Kidney (tissue), 14 donors: ENCODE data around the gene FAM13C. TPM values are rescaled to one million over a fixed set of nuclear protein-coding genes. Genes with fewer than 3 reads are reported as not detected.

Experiments used
- DNase-seq, 5 donors: peaks; one replicate each; pipeline ENCODE4 v3.0.0-alpha.2; 2013 to 2020
- FAIRE-seq: peaks from 2 replicates; lab custom pipeline; 2012; peaks lifted over from hg19 to GRCh38; lab: Jason Lieb, UNC
- H3K27ac ChIP-seq, 2 donors: one replicate each; pipeline ENCODE4 v1.7.0; 2013; ENCODE audit warnings: low read depth in 2 of 2, low read length in 2 of 2, inconsistent platforms in 1 of 2
- H3K27me3 ChIP-seq: one replicate; pipeline ENCODE4 v1.7.1; 2013; ENCODE audit warnings: low read length, inconsistent platforms; ENCODE audit not compliant: control insufficient read depth, insufficient read depth
- H3K36me3 ChIP-seq, 3 donors: one replicate each; pipeline versions ENCODE4 v1.7.0 to v1.7.1; 2013; ENCODE audit warnings: low read length in 3 of 3, control low read depth in 1 of 3, inconsistent platforms in 1 of 3; ENCODE audit not compliant: insufficient read depth in 3 of 3, control insufficient read depth in 2 of 3
- H3K4me1 ChIP-seq, 3 donors: one replicate each; pipeline versions ENCODE4 v1.7.0 to v1.7.1; 2013; ENCODE audit warnings: low read length in 3 of 3, inconsistent platforms in 1 of 3, low read depth in 1 of 3; ENCODE audit not compliant: control insufficient read depth in 2 of 3, insufficient read depth in 2 of 3
- H3K4me3 ChIP-seq, 3 donors: one replicate each; pipeline versions ENCODE4 v1.7.0 to v1.8.1; 2013; ENCODE audit warnings: low read length in 3 of 3, control low read depth in 1 of 3, inconsistent platforms in 1 of 3
- H3K9ac ChIP-seq, 3 donors: one replicate each; pipeline versions ENCODE4 v1.7.0 to v1.7.1; 2013; ENCODE audit warnings: low read length in 3 of 3, control low read depth in 1 of 3, inconsistent platforms in 1 of 3
- H3K9me3 ChIP-seq, 3 donors: one replicate each; pipeline versions ENCODE4 v1.7.0 to v1.7.1; 2013; ENCODE audit warnings: low read length in 3 of 3, control low read depth in 1 of 3, inconsistent platforms in 1 of 3; ENCODE audit not compliant: control insufficient read depth in 2 of 3, insufficient read depth in 1 of 3
- intact Hi-C: fragments of 100-400 bp; cut with DNase I; formaldehyde crosslinking; loops from one replicate; pipeline ENCODE4 v1.11.1; 2022
- polyA plus RNA-seq: library from polyadenylated mRNA; stranded (reverse); fragments of 350-450 nt; fragmentation: Illumina TruSeq; extraction: RNeasy Lipid Tissue Mini Kit (QIAGEN cat#74804); gene quantifications from one replicate; pipeline ENCODE4 v1.2.3, GENCODE V29; 2014; ENCODE audit warnings: low read depth, low replicate concordance; ENCODE audit not compliant: insufficient read depth
- total RNA-seq: library from RNA; stranded (reverse); fragmentation: NEBNext Ultra II Directional; extraction: Animal tissue kit (Norgen Biotek cat#: 25700); gene quantifications from one replicate; pipeline ENCODE4 v1.2.1, GENCODE V29; 2021
- TF ChIP-seq, protein P1 (sequence below): IDR thresholded peaks from 3 replicates; pipeline ENCODE4 v1.5.1; 2012; ENCODE audit warnings: mild to moderate bottlenecking, moderate library complexity, borderline replicate concordance; ENCODE audit not compliant: insufficient read depth; ENCODE audit errors: extremely low read depth
- donor health status: control.
- donor health status: control.
- donor health status: control.
- donor health status: control.
- donor health status: control.
- donor health status: DM: yes; HTN: yes; CAD: no.
- donor health status: Normal renal cell carcinoma (clear cell type).

The FAM13C gene
- total and polyA plus RNA-seq, 2 donors from 2014 or later, result 1.5 to 8.8 TPM

DNA sequence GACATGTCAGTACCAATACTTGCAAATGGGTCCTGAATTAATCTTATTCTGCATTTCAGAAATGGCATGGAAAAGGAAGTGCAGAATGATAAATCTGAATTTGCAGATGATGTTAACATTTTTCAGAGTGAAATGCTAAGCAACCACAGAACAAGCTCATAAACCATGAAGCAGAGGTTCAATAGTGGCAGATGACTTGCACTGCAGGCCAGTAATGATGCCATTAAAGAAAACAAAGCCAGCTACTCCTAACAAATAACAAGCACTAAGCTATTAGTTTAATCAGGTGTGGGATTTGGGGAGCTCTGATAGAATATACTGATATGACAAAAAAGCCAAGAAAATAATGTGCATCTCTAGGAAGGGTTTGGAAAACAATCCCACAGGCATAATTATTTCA is 85.4 kb downstream of the FAM13C start:
- intact Hi-C loops, result no loop called here
- FAIRE-seq (no peak), DNase-seq (no peak)
- no peaks in the 10 kb centered on the region for H3K27me3 ChIP-seq
- no peak overlapping the region for H3K27ac ChIP-seq
- no peaks in the 10 kb centered on the region for H3K9me3 ChIP-seq
- TF ChIP-seq, protein P1, sequence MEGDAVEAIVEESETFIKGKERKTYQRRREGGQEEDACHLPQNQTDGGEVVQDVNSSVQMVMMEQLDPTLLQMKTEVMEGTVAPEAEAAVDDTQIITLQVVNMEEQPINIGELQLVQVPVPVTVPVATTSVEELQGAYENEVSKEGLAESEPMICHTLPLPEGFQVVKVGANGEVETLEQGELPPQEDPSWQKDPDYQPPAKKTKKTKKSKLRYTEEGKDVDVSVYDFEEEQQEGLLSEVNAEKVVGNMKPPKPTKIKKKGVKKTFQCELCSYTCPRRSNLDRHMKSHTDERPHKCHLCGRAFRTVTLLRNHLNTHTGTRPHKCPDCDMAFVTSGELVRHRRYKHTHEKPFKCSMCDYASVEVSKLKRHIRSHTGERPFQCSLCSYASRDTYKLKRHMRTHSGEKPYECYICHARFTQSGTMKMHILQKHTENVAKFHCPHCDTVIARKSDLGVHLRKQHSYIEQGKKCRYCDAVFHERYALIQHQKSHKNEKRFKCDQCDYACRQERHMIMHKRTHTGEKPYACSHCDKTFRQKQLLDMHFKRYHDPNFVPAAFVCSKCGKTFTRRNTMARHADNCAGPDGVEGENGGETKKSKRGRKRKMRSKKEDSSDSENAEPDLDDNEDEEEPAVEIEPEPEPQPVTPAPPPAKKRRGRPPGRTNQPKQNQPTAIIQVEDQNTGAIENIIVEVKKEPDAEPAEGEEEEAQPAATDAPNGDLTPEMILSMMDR, result no peak
- H3K9ac ChIP-seq, result no peak overlapping the region
- H3K4me3 ChIP-seq, result no peak overlapping the region
- no peaks in the 10 kb centered on the region for H3K36me3 ChIP-seq
- no peaks in the 10 kb centered on the region for H3K4me1 ChIP-seq

DNA sequence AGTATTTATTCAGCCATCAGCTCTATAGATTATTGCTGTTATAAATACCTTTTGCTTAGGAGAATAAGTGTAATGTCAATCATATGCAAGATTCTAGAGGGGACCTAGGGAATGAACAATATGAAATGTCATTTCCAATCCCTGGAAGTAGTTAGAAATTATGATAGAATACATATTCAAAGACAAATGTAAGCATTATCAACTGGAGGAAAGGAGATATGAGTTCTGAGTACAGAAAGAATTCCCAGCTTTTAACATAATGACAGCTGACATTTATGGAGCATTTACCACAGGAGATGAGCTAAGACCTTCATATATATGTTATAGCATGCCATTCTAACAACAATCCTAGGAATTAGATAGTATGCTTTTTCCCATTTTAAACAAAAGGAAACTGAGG is 86.2 kb downstream of the FAM13C start:
- Histone ChIP-seq H3K9me3 (no peaks in the 10 kb centered on the region), H3K4me3 (no peak overlapping the region), H3K36me3 (no peaks in the 10 kb centered on the region), H3K27me3 (no peaks in the 10 kb centered on the region), H3K27ac (no peak overlapping the region), H3K4me1 (no peaks in the 10 kb centered on the region), H3K9ac (no peak overlapping the region)
- intact Hi-C loops, result no loop called here
- TF ChIP-seq, protein P1, result no peak
- DNase-seq (no peak), FAIRE-seq (no peak)

DNA sequence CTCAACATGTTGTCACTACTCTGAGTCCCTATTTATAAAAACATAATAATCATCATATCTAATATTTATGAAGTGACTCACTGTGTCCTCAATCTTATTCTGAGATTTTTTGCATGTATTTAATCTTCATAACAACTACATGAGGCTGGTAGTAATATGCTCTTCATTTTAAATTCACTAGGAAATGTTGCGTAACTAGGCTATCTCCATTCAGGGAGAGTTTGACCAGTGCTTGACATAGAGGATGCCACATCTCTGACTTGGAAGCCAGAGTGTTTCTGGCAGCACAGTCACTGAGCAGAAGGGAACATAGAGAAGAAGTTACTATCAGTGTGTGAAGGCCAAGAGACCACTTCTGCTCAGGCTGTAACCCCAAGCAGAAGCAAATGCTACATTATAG is 88.9 kb downstream of the FAM13C start:
- Histone ChIP-seq H3K9me3 (no peaks in the 10 kb centered on the region), H3K4me3 (no peak overlapping the region), H3K36me3 (no peaks in the 10 kb centered on the region), H3K27me3 (no peaks in the 10 kb centered on the region), H3K27ac (no peak overlapping the region), H3K9ac (no peak overlapping the region), H3K4me1 (no peaks in the 10 kb centered on the region)
- FAIRE-seq (no peak), DNase-seq (no peak)
- TF ChIP-seq, protein P1, result no peak
- intact Hi-C loops, result no loop called here

DNA sequence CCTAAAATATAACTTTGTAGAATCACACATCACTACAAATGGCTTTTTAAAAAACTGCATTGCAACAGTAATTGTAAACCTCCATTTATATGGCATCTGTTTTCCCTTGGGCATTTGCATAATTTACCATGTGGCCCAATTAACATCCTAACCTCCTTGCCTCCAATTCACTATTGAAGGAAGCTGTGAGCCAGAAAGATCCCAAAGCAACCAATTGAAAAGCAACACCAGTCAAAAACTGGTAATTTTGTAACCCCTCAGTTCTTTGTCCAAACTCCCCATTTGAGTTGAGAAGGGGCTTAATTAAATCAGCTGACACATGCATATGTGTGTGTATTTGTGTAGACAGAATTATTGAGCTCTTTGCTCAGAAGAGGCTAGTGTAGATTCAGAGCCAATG is 90.3 kb downstream of the FAM13C start:
- H3K27me3 ChIP-seq, result no peaks in the 10 kb centered on the region
- H3K27ac ChIP-seq, result no peak overlapping the region
- H3K4me3 ChIP-seq, result no peak overlapping the region
- intact Hi-C loops, result no loop called here
- no peak overlapping the region for H3K9ac ChIP-seq
- TF ChIP-seq, protein P1, result no peak
- H3K36me3 ChIP-seq, result no peaks in the 10 kb centered on the region
- no peaks in the 10 kb centered on the region for H3K4me1 ChIP-seq
- no peaks in the 10 kb centered on the region for H3K9me3 ChIP-seq
- FAIRE-seq (no peak), DNase-seq (no peak)
